NCI-H146 treated with DMSO at 0.1 percent for 48 hours (cell line): ENCODE data around the gene PACS2.
"Not testable (repeated sequence)": the region's sequence is repeated elsewhere in the genome, so short reads cannot be mapped to it uniquely, and the experiment has no call there.

ENCODE experiments used
- DNase-seq: peaks from one replicate; lab custom pipeline; 2025; ENCODE audit not compliant: unreplicated experiment; lab: John Stamatoyannopoulos, UW

Gene PACS2

DNA sequence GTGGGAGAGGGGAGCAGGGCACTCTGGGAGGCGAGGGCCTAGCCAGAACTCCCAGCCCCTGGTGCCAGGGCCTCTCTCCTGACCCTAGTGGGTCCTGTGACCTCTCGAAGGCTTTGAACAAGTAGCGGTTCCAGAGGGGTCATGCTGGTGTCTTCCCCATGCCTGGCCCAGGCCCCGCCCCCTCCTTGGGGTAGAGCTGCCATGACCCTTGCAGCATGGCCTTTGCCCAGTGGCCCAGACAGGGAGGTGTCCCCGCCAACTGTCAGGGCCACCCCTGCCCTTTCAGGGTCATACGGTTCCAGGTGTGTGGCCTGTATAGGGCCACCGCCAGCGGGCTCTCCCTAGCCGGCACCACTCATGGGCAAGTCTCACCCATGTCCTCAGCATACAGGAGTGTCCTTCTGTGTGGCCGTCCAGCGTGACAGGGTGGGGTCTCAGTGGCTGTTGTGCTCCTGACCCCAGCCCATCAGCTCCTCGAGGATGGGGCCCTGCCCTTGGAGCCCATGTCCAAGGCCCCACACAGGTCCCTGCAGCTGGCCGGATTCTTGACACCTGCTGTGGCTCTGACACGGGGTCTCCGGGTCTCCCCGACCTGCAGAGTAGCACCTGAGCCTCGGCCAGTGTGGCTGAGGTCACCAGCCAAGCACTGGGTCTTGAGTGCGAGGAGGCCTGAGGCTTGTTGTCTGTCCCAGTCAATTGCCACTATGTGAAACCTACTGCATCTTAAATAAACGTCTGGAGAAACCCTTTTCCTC lies 34.6 kb downstream of the PACS2 start:
- no peak for DNase-seq

DNA sequence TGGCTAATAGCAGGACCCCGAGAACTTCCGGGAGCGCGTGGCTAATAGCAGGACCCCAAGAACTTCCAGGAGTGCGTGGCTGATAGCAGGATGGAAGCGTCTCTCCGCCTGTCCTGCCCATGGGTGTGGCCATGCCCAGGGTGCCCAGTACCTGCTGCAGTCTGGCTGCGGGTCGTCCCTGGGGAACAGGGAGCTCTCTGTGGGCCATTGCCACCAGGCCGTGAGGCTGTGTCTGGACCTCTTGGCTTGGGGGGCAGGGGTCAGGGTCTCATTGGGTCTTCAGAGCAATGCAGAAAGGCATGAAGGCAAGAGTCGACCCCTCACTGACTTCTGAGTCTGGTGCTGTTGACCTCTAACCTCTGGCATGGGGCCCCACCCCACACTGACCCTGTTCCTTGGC lies 35.4 kb downstream of the PACS2 start:
- no peak for DNase-seq

- DNase-seq: no peak
Measured at GRCh38 chr14:105350450-105351244, 36.1 kb downstream of the PACS2 start.

GRCh38 chr14:105351410-105351809 lies 36.9 kb downstream of the PACS2 start:
- DNase-seq: no peak

GRCh38 chr14:105351920-105352851 lies 37.6 kb downstream of the PACS2 start:
- peak; percentile 87 for DNase-seq

- no peak for DNase-seq
Measured at GRCh38 chr14:105353136-105353535, 38.6 kb downstream of the PACS2 start.

GRCh38 chr14:105354541-105354940 lies 40.0 kb downstream of the PACS2 start:
- DNase-seq: no peak

DNA sequence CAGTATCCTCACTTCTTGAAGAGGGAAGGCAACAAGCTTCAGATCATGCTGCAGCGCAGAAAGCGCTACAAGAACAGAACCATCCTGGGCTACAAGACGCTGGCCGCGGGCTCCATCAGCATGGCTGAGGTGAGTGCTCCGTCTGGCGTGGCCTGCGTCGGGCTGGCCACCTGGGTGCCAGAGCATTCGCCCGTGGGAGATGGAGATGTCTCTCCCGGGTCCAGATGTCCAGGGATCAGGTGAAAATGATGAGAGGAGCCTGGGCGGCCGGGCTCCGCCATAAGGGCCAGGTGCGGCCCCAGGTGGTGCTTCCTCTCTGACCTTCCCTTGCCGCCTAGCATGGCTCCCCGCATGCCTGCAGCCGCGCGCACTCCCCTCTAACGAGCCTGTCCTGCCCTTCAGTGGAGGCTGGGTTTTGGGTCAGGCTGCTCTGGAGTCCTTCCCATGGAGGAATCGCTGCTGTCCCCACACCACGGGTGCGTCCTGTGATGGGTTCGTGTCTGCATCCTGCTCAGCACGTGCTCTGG lies 40.6 kb downstream of the PACS2 start:
- no peak for DNase-seq

DNA sequence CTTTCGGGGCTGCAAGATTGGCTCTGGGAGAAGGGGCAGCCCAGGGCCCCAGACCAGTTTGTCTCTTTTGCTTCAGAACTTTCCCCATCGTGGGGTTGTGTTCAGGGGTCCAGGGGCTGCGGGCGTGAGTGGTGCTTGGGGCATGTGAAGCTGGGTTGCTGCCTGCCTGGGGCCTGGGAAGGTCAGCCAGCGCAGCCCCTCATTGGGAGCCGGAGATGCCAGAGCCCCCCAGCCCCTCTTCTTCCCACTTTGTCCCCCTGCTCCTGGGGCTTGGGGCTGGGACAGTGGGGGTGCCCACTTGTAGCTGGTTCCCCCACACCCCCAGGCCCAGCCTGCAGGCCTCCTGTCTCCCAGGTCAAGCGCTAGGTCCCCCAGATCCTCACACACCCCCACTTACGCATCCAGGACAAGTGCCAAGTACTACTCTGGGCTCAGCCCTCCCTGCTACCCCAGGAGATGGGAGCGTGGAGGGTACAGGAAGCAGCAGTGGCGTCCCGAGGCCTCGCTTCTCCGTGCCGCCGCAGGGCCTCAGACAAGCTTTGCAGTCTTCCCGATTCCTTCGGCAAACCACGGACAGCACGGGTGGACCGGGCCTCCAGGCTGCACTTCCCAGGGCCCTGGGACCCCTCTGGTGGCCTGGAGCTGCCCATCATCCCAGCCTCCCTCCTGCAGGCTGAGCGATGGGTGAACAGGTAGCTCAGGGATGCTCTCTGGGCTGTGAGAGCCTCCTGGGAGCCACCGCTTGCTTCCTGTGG lies 41.5 kb downstream of the PACS2 start:
- no peak for DNase-seq

GRCh38 chr14:105356927-105357326 lies 42.4 kb downstream of the PACS2 start:
- DNase-seq: peak; percentile 74

- DNase-seq: no peak
Measured at GRCh38 chr14:105357626-105358025, 43.1 kb downstream of the PACS2 start.

DNA sequence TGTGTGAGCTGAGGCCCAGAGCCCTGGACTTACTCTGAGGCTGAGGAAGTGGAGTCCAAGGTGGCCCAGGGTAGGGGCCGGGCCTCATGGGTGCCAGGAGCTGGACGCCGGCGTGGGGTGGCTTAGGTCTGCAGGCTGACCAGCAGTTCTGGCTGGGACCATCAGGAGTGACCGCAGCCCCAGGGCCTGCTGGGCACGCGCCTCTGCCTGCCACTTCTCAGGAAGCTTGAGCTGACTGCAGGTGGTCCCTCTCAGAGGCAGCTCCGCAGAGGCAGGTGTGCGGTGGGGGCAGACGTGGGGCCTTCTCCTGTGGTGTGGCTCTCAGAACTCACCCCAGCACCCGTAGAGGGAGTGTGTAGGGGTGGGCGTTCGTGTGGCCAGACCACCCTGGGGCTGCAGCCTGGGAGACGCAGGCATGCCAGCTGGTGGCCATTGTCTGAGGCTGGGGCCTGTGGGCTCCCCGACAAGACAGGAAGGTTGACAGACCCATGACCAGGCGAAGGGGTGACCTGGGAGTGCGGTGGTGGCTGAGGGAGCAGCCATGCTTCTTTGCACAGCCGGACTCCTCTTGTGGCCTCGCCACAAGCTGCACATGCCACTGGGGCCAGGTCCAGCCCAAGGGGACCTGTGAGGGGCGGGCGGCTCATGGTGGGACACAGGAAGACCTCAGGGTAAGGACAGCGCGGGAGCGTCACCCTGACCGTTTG lies 43.7 kb downstream of the PACS2 start:
- DNase-seq: no peak

GRCh38 chr14:105358943-105359342 lies 44.4 kb downstream of the PACS2 start:
- no peak for DNase-seq

DNA sequence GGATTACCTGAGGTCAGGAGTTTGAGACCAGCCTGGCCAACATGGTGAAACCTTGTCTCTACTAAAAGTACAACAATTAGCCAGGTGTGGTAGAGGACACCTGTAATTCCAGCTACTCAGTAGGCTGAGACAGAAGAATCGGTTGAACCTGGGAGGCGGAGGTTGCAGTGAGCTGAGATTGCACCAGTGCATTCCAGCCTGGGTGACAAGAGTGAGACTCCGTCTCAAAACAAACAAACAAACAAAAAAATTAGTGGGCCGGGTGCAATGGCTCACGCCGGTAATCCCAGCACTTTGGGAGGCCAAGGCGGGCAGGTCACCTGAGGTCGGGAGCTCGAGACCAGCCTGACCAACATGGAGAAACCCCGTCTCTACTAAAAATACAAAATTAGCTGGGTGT lies 46.9 kb downstream of the PACS2 start:
- not testable (repeated sequence) for DNase-seq

DNA sequence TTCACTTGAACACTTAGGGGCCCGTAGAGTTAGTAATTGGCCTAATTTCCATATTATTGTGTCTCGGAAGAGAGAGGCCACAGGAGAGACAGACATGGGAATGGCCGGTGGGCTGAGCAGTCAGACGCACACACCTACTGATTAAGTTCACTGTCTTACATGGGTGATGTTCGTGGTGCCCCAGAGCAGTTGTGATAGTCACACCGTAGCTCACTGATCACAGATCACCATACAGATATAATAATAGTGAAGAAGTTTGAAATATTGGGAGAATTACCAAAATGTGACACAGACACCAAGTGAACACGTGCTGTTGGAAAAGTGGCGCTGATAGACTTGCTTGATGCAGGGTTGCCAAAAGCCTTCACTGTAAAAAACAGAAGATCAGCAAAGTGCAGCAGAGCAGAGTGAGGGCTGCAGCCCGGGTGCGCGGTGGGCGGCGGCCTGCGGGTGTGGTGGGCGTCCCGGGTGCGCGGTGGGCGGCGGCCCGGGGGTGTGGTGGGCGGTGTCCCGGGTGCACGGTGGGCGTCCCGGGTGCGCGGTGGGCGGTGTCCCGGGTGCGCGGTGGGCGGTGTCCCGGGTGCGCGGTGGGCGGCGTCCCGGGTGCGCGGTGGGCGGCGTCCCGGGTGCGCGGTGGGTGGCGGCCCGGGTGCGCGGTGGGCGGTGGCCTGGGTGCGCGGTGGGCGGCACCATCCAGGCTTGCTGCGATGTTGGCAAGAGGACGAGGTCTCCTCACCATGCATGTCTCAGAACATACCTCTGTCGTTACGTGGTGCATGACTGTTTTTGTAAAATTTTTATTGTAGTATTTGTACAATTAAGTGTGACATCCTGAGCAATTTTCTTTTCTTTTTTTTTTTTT lies 49.5 kb downstream of the PACS2 start:
- DNase-seq: no peak

- no peak for DNase-seq
Measured at GRCh38 chr14:105365101-105365500, 50.6 kb downstream of the PACS2 start.

- no peak for DNase-seq
Measured at GRCh38 chr14:105365681-105366080, 51.1 kb downstream of the PACS2 start.

GRCh38 chr14:105366386-105367074 lies 52.0 kb downstream of the PACS2 start:
- no peak for DNase-seq
